Ureter (tissue), 1 donor: ENCODE data around the gene FOXJ3. TPM values are rescaled to one million over a fixed set of nuclear protein-coding genes. Genes with fewer than 3 reads are reported as not detected.

Experiments
- DNase-seq: peaks from one replicate; pipeline ENCODE4 v3.0.0-alpha.2; 2020; ENCODE audit warnings: low spot score
- total RNA-seq: library from RNA; stranded (reverse); gene quantifications from one replicate; pipeline ENCODE4 v1.2.4, GENCODE V29; 2023
- donor health status: DM: yes; HTN: yes; CAD: no.

The FOXJ3 gene
- total RNA-seq, 1 donor from 2014 or later, result 71.0 TPM

DNA sequence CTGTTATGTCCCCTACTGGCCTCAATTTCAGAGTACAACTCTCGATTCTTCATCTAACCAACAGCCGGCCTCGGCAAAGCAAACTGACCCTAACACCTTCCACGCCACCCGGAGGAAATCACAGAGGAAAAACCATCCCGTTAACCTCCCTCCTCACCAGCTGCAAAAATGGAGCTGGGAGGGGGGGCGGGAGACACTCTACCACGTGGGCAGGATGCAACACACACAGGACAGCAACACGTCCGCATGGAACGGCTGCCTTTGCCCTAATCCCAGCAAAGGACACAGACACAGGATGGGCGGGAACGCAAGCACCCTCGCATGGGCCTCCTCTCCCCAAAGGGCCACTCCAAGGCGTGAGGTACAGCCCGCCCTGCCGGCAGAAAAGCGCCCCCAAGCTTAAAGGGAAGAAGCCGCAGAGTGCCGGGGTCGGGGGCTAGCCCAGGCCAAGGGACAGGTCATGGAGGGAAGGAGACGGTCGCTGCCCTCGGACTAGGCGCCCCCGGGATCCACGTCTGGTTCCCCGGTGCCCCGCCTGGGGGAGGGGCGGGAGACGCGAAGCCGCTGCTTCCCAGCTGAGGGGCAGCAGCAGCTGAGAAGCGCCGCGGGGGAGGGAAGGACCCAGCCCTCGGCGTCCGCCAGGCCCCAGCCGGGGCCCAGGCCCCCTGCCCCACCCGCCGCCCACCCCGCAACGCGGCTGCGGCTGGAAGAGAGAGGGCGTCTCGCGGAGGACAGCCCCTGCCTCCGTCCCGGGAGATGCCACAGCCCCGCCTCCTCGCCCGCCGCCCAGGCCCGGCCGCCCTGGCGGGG lies 590 bp downstream of the FOXJ3 start:
- peak; percentile 50 for DNase-seq

DNA sequence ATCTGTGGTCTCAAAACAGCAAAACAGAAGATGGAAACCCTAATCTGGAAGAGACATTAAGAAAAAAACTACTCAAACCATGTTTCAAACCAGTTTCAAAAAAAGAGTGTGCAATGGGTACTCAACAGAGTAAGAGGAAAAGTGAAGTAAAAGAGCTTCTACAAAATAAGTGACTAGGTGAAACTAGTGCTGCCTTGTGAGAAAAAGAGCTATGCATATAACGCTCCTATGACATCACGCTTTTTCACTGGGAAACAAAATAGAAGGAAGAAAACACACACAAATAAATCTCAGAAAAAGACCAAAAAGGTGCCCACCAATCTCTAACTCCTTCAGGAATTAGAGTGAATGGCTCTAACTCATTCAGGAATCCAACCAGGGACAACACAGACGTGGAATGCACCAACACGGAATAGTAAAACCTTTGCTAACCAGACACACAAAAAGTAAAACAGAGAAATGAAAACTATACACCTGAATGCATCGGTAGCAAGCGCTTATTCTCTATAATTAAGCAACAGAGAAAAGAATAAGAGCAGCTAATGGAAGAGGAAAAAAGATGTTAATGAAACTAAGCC lies 1.3 kb downstream of the FOXJ3 start:
- DNase-seq, result no peak

DNA sequence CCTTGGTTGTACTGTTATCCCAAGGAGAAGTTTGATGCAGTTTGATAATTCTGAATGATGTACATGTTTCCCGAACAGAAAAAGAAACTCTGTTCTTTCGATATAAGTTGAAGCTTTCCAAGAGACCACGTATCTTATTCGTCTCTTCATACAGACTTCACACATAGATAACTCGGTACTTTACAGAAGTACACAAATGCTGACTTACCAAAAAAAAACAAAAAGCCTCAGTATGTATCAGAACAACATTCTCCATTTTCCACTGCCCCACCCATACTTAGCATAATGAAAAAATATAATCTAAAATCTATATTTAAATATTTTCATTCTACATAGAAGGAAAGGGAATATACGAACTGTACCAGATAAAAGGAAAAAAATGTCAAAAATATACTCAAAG lies 2.2 kb downstream of the FOXJ3 start:
- DNase-seq, result no peak

DNA sequence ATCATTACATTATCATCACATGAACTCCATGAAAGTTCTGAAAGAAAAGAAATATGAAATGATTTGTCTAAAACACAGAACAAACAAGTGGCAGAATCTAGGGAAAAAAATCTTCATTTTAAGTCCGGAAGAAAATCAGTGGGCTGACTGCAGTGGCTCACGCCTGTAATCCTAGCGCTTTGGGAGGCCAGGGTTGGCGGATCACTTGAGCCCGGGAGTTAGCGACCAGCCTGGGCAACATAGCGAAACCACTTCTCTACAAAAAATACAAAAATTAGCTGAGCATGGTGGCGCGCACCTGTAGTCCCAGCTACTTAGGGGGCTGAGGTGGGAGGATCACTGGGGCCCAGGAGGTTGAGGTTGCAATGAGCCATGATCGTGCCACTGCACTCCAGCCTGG lies 4.8 kb downstream of the FOXJ3 start:
- no peak for DNase-seq

DNA sequence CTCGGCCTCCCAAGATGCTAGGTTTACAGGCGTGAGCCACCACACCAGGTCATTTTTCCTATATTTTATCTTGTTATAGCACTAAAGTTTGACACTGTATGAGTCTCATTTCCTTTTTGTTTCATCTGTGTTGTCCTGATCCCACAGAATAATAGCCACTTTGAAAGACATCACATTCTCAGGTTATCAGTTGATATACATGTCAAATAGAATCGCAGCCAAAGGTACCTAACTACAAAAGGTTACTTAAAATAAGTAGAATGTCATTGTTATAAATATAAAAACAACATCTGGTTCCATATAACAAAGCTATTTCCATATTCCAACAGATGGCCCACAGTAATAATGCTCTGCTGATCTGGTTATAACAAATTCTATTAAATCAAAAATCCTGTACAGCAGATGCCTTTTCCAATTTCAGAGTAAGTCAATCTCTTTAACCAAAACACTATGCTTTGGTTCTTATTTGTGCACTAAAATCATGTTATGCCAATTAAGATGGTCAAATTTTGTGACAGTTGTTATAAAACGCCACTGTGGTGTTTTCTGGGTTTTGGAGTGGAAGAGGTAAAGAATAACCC lies 6.0 kb downstream of the FOXJ3 start:
- DNase-seq, result no peak

DNA sequence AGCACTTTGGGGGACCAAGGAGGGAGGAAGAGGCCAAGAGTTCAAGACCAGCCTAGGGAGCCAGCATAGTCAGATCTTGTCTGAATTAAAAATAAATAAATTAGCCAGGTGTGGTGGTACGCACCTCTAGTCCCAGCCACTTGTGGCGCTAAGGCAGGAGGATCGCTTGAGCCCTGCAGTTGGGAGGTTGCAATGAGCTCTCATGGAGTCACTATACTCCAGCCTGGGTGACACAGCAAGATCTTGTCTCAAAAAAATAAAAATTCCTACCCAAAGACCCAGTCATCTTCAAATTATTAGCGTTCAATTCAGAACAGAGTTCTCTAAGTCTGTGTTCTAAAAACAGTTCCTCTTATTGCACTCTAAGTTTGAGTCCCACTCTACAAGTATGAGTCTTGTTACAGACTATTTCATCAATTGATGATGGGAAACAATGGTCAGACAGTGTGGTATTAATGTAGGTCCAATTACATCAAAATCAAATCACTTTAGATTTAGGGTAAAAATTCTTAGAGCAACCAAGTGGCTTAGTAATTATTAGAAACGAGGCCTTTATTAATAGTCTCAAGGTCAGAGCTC lies 6.9 kb downstream of the FOXJ3 start:
- DNase-seq, result no peak

DNA sequence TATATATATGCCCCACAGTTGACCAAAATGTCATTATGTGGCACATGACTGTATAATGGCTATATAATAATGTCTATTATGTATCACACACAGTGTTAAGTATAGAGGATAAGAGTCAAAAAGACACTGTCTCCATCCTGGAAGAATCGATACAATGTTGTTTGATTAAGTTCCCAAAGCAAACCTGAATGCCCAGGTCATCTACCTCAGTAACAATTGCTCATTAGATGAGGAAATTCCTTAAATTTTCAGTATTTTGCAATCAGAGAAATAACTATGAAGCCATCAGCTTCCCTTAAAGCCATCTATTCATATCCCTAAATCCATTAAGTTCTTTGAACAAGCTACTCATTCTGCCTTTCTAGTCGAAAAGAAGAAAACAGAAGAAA lies 10.0 kb downstream of the FOXJ3 start:
- no peak for DNase-seq

DNA sequence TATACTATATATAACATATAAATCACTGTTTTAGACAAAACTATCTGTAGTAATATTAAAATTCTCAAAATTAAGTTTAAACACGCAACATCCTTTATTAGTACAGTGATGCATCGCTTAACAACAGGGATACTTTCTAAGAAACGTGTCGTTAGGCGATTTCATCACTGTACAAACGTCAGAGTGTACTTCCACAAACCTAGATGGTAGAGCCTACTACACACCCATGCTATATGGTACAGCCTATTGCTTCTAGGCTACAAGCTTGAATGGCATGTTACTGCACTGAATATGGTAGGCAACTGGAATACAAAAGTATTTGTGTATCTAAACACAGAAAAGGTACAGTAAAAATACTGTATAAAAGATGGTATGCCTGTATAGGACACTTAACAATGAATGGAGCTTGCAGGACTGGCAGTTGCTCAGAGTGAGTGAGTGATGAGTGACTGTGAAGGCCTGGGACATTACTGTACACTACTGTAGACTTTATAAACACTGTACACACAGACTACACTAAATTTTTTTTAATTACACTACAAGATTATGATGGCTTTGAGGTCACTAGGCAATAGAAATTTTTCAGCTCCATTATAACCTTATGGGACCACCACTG lies 10.5 kb downstream of the FOXJ3 start:
- DNase-seq, result no peak

DNA sequence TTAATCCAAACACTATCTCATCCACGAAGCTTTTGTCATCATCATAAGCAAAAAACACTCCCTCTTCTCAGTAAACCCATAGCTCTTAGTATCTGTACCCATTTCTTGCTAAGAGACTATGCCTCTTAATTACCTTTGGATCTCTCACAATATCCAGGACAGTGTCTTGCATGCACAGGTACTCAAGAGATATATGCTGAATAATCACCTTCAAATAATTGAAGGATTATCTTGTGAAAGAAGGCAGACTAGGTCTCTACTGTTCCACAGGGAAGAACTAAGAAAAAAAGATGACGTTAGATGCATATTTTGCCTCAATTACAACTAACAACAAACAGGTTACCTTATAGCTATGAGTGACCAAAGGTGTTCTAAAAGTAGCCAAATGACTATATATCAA lies 11.5 kb downstream of the FOXJ3 start:
- no peak for DNase-seq

DNA sequence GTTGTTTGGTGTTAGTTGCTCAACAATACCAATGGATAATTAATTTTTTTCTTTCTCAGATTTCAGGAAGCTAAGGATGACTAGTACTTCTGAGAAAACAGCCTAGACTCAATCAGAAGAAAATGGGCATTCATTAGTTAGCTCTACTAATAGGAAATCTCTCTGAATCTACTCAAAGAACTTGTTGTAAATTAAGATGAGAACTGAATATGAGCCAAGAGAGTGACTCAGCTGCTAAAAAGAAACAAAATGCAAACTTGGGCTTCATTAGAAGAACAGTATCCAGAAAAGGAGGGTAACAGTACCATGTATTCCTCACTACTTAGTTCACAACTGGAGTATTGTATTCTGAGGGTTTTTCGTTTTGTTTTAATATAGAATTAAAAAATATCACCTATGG lies 12.5 kb downstream of the FOXJ3 start:
- DNase-seq, result no peak

DNA sequence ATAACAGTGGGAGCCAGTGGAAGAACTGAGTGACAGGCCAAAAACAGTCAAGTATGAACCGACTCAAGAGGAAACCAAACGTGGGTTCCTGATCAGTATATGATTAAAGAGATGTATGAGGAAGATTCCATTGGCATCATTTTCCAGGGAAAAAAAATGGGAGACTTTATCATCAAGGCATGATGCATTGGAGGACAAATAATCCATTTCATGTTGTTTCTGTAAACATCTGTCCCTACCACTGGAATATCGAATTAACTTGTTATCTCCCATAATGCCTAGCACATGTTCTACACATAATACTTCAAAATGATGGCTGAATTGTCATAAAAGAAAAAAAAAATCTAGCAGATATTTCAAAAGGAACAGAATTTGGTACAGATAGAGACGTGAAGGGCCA lies 13.3 kb downstream of the FOXJ3 start:
- DNase-seq, result no peak

DNA sequence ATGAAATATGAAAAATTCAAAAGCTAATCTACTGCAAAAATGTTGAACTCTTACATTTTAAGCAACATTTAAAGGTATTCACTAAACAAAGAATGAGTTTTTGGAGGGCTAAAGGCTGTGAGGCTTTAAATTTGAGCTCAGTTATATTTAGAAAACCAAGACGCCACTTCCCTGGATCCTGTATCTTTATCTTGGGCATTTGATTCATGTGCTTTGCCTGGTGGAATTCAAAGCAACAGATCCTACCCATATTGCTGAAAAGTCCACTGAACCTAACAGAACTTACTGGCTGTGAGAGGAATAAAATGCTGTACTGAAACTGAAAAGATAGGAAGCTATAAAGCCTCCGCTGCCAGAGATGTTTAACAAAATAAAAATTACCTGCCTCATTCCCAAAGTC lies 14.3 kb downstream of the FOXJ3 start:
- DNase-seq, result no peak

DNA sequence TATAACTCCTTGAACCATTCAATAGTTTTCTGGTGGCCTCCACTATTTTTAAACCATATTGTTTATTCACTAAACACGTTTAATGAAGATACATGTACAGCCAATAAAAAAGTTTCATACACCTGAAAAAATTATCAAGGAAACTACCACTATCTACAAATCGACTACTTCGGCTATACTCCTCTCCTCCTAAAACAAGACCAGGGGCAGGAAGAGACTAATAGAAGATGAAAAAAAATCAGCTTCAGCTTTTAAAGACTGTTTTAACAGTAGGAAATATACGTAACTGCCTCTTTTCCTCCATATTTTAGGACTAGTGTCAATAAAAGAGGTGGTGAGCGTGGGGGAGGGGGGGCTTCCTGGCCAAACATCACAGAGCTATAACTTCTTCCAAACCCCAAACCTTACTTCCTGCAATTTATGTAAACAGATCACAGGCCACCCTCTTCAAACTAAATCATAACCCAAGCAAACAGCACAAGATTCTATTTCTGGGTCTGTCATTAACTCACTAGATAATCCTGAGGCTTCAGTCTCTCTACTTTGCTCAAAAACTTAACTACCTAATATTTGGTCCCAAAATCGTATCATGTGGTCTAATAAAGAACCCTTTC lies 15.1 kb downstream of the FOXJ3 start:
- DNase-seq, result no peak

DNA sequence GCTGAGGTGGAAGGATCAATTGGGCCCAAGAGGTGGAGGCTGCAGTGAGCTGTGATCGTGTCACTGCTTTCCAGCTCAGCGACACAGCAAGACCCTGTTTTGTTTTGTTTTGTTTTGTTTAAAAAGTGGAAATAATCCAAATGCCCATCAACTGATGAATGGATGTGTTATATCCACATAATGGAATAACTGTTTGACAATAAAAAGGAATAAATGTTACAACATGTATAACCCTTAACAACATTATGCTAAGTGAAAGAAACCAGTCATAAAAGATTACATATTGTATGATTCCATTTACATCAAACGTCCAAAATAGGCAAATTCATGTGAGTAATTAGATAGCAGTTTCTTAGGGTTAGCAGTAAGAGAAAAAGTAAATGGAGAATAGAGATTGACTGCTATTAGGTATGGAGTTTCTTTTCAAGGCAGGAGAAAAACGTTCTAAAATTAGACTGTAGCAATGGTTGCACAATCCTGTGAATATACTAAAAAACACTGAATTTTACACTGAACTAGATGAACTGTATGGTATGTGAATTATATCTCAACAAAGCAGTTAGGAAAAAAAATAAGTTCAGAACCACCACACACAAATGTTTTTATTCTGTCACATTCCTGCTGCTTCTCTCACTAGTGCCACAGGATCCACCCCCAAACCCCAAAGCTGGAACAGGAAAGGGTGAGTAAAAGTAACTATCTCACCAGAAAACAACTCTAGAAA lies 15.7 kb downstream of the FOXJ3 start:
- DNase-seq, result no peak

DNA sequence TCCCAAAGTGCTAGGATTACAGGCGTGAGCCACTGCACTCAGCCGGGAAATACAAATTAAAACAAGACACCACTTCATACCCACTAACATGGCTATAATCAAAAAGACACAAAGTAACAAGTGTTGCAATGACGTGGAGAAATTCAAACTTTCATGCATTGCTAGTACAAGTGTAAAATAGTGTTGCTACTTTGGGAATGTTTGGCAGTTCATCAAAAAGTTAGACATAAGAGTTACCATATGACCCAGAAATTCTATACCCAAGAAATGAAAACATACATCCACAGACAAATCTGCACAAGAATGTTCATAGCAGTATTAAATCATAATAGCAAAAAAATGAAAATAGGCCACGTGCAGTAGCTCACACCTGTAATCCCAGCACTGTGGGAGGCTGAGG lies 16.4 kb downstream of the FOXJ3 start:
- DNase-seq, result no peak

DNA sequence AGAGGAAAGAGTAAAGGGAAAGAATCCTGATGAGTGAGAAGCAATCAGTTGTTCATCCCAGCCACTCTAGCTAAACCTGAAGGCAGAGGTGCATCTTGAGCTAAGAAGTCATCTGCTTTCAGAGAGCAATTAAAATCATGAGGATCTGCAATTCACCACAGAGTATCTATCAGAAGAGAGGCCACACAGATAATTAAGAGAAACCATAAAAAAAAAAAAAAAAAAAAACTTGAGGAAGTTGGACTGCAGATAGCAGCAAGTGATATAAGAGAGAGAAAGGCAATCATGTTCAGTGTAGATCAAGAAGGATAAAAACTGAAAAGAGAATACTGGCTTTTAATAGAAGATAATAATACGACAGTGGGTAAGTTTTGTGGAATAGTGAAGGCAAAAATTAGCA lies 17.7 kb downstream of the FOXJ3 start:
- no peak for DNase-seq

DNA sequence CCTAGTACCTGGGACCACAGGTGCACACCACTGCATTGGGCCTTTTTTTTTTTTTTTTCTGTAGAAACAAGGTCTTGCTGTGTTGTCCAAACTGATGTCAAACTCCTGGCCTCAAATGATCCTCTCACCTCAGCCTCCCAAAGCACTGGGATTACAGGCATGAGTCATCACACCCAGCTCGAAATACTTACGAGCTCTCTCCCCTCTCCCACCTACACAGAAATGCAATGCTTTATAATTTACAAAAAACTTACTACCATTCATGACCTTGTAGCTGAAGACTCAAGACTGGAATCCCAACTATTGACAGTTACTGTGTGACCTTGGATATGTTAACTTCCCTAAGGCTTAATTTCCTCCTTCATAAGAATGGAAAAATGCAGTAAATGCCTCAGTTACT lies 18.7 kb downstream of the FOXJ3 start:
- no peak for DNase-seq

DNA sequence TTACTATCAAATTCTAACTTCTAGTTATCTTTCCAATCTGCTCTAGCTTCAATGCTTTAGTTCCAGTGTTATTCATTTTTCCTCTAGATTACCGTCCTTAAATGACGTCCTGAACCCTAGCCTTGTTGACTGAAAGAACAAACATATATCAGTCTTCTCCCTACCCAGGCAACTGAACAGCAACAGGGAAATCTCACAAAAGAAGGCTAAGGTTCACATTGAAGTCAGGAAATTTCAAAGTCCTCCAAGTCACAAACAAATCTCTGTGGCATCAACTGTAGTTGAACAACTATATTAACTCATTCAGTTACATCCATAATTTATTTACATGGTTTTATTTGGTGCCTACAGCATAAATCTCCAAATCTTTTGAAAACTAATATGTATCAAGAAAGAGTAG lies 19.5 kb downstream of the FOXJ3 start:
- DNase-seq, result no peak

DNA sequence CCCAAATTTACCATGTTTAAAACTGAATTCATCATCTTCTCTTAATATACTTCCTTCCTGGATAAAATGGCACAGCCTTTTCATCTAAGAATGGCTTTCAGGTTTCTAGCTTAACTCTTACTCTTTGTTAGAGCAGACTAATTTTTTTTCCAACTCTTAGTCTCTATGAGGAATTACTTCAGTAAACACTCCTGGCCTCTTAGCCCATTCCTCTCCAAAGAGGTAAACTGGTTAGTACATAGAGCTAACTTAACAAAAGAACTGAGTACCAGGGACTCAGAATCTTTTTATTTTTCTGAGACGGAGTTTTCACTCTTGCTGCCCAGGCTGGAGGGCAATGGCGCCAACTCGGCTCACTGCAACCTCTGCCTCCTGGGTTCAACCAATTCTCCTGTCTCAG lies 21.1 kb downstream of the FOXJ3 start:
- no peak for DNase-seq

DNA sequence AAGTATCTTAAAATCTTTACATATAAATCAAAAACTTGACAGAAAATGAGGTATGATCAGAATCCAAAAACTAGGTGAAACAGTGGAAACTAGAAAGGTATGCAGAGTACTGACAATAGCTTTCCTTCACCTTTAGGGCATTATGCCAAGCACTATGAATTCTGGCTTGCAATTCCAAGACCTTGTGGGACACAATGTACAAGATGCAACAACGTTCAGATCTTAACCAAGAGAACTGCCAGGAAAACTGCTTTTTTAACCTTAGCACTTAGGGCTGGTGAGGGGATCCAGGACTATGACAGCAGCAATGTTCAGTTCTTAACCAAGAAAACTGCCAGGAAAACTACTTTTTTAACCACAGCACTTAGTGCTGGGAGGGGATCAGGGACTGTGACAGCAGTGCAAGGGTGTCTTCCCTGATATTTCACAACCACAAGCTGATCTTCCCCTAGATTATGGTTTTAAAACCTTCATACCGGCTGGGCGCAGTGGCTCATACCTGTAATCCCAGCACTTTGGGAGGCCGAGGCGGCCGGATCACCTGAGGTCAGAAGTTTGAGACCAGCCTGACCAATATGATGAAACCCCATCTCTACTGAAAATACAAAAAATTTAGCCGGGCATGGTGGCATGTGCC lies 22.3 kb downstream of the FOXJ3 start:
- no peak for DNase-seq

DNA sequence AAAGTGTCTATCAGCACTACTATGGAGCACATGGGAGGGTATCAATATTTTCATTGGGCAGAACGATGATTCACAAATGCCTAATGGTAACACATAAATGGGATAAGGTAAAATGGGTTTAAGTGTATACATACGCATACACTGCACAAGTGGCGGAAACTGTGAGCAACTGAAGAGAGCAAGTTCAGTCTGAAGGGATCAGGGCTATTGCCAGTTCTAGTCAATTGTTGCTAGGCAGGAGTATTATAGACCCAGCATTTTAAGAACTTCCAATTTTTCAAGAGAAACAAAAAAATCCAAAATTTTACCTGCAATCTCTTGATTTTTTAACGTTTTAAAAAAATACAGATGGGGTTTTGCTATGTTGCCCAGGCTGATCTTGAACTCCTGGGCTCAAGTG lies 23.1 kb downstream of the FOXJ3 start:
- no peak for DNase-seq
